Measurements from ENCODE around the gene CLIP3.

GRCh38 chr19:36013280-36014011 is 19.2 kb downstream of the CLIP3 start:
- TF ChIP-seq CTCF (conservative IDR thresholded peaks at IDR 0.05) (no peak), EZH2 (IDR thresholded peaks at IDR 0.05; ENCODE audit: low read depth) (no peak)
